ENCODE results near the gene DUSP22.

GRCh38 chr6:365835-366234 is 73.5 kb downstream of the DUSP22 start:
- TF ChIP-seq, protein P1, sequence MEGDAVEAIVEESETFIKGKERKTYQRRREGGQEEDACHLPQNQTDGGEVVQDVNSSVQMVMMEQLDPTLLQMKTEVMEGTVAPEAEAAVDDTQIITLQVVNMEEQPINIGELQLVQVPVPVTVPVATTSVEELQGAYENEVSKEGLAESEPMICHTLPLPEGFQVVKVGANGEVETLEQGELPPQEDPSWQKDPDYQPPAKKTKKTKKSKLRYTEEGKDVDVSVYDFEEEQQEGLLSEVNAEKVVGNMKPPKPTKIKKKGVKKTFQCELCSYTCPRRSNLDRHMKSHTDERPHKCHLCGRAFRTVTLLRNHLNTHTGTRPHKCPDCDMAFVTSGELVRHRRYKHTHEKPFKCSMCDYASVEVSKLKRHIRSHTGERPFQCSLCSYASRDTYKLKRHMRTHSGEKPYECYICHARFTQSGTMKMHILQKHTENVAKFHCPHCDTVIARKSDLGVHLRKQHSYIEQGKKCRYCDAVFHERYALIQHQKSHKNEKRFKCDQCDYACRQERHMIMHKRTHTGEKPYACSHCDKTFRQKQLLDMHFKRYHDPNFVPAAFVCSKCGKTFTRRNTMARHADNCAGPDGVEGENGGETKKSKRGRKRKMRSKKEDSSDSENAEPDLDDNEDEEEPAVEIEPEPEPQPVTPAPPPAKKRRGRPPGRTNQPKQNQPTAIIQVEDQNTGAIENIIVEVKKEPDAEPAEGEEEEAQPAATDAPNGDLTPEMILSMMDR (IDR thresholded peaks at IDR 0.05; ENCODE audit: poor library complexity), result no peak
- no peak for TF ChIP-seq EZH2phosphoT487 (IDR thresholded peaks at IDR 0.05; ENCODE audit: low read depth, severe bottlenecking, unreplicated experiment)

Measured in hepatocyte (in vitro differentiated cells).